Measurements from ENCODE around the gene WBP1.
"Not testable (repeated sequence)": the region's sequence is repeated elsewhere in the genome, so short reads cannot be mapped to it uniquely, and the experiment has no call there.

WBP1 gene

GRCh38 chr2:74420006-74420405 lies 38.2 kb upstream of the WBP1 start:
- 100% methylated on average over 1 of the region's 2 CpGs; no CpG with 5 or more reads in 1 of the 2 experiments for WGBS, 2 experiments (ENCODE audit: insufficient coverage in 2 of 2)
- H3K9me3 ChIP-seq (ENCODE audit: control insufficient read depth, low read length) = no peaks in the 10 kb centered on the region
- H3K36me3 ChIP-seq (ENCODE audit: control insufficient read depth, insufficient read depth, low read length) = peaks cover 3% of the 10 kb centered on the region
- H3K4me1 ChIP-seq (ENCODE audit: control insufficient read depth, insufficient read depth, low read length, poor library complexity, severe bottlenecking) = peaks cover 8% of the 10 kb centered on the region
- H3K4me3 ChIP-seq (ENCODE audit: extremely low read depth, insufficient read depth, low read length, poor library complexity, severe bottlenecking) = no peak overlapping the region
- H3K27ac ChIP-seq (ENCODE audit: low read depth, low read length, severe bottlenecking) = no peak overlapping the region

- peaks cover 10% of the 10 kb centered on the region for H3K4me1 ChIP-seq (ENCODE audit: control insufficient read depth, insufficient read depth, low read length, poor library complexity, severe bottlenecking)
- WGBS, 2 experiments (ENCODE audit: insufficient coverage in 2 of 2) = 91 to 94% methylated on average over 12 to 14 of the region's 19 CpGs
- H3K9me3 ChIP-seq (ENCODE audit: control insufficient read depth, low read length); H3K27ac ChIP-seq (ENCODE audit: low read depth, low read length, severe bottlenecking); H3K36me3 ChIP-seq (ENCODE audit: control insufficient read depth, insufficient read depth, low read length): not testable (repeated sequence)
- peak overlapping the region; percentile 82 for H3K4me3 ChIP-seq (ENCODE audit: extremely low read depth, insufficient read depth, low read length, poor library complexity, severe bottlenecking)
Measured at GRCh38 chr2:74420443-74421103, 37.7 kb upstream of the WBP1 start.

- H3K36me3 ChIP-seq (ENCODE audit: control insufficient read depth, insufficient read depth, low read length) = peaks cover 14% of the 10 kb centered on the region
- peak within 1 kb of the TSS; percentile 82 for H3K4me3 ChIP-seq (ENCODE audit: extremely low read depth, insufficient read depth, low read length, poor library complexity, severe bottlenecking)
- peaks cover 13% of the 10 kb centered on the region for H3K4me1 ChIP-seq (ENCODE audit: control insufficient read depth, insufficient read depth, low read length, poor library complexity, severe bottlenecking)
- WGBS, 2 experiments (ENCODE audit: insufficient coverage in 2 of 2) = 2% methylated on average over 52 to 57 of the region's 57 CpGs
- no peaks in the 10 kb centered on the region for H3K9me3 ChIP-seq (ENCODE audit: control insufficient read depth, low read length)
- peak within 1 kb of the TSS; percentile 62 for H3K27ac ChIP-seq (ENCODE audit: low read depth, low read length, severe bottlenecking)
Measured at GRCh38 chr2:74421221-74421870, 36.9 kb upstream of the WBP1 start, which contains the start of the genes C2orf81 and WDR54. Gene C2orf81 (minus strand): TSS chr2:74421619. CDS start chr2:74421560, 59 bp downstream. Gene WDR54 (plus strand): TSS chr2:74421730. CDS start chr2:74422154, 424 bp downstream.

- H3K4me3 ChIP-seq (ENCODE audit: extremely low read depth, insufficient read depth, low read length, poor library complexity, severe bottlenecking) = no peak overlapping the region
- peaks cover 35% of the 10 kb centered on the region for H3K36me3 ChIP-seq (ENCODE audit: control insufficient read depth, insufficient read depth, low read length)
- no peak overlapping the region for H3K27ac ChIP-seq (ENCODE audit: low read depth, low read length, severe bottlenecking)
- 90 to 96% methylated on average over 7 to 8 of the region's 9 CpGs for WGBS, 2 experiments (ENCODE audit: insufficient coverage in 2 of 2)
- H3K9me3 ChIP-seq (ENCODE audit: control insufficient read depth, low read length) = no peaks in the 10 kb centered on the region
- peaks cover 18% of the 10 kb centered on the region for H3K4me1 ChIP-seq (ENCODE audit: control insufficient read depth, insufficient read depth, low read length, poor library complexity, severe bottlenecking)
Measured at GRCh38 chr2:74423231-74424095, 34.8 kb upstream of the WBP1 start.

- Histone ChIP-seq H3K9me3 (ENCODE audit: control insufficient read depth, low read length) (no peaks in the 10 kb centered on the region), H3K4me1 (ENCODE audit: control insufficient read depth, insufficient read depth, low read length, poor library complexity, severe bottlenecking) (peaks cover 18% of the 10 kb centered on the region), H3K36me3 (ENCODE audit: control insufficient read depth, insufficient read depth, low read length) (peaks cover 44% of the 10 kb centered on the region), H3K4me3 (ENCODE audit: extremely low read depth, insufficient read depth, low read length, poor library complexity, severe bottlenecking) (no peak overlapping the region), H3K27ac (ENCODE audit: low read depth, low read length, severe bottlenecking) (peak overlapping the region; percentile 36)
- WGBS, 2 experiments (ENCODE audit: insufficient coverage in 2 of 2) = 89 to 96% methylated on average over 3 of the region's 5 CpGs
Measured at GRCh38 chr2:74424139-74424992, 33.9 kb upstream of the WBP1 start.

GRCh38 chr2:74424995-74425406 lies 33.2 kb upstream of the WBP1 start:
- WGBS, 2 experiments (ENCODE audit: insufficient coverage in 2 of 2) = 95 to 96% methylated on average over 4 of the region's 5 CpGs
- Histone ChIP-seq H3K9me3 (ENCODE audit: control insufficient read depth, low read length) (no peaks in the 10 kb centered on the region), H3K36me3 (ENCODE audit: control insufficient read depth, insufficient read depth, low read length) (peaks cover 51% of the 10 kb centered on the region), H3K27ac (ENCODE audit: low read depth, low read length, severe bottlenecking) (no peak overlapping the region), H3K4me1 (ENCODE audit: control insufficient read depth, insufficient read depth, low read length, poor library complexity, severe bottlenecking) (peaks cover 18% of the 10 kb centered on the region), H3K4me3 (ENCODE audit: extremely low read depth, insufficient read depth, low read length, poor library complexity, severe bottlenecking) (no peak overlapping the region)

GRCh38 chr2:74425523-74425922 lies 32.7 kb upstream of the WBP1 start:
- no peak overlapping the region for H3K4me3 ChIP-seq (ENCODE audit: extremely low read depth, insufficient read depth, low read length, poor library complexity, severe bottlenecking)
- WGBS, 2 experiments (ENCODE audit: insufficient coverage in 2 of 2) = 96 to 98% methylated on average over 6 to 7 of the region's 7 CpGs

DNA sequence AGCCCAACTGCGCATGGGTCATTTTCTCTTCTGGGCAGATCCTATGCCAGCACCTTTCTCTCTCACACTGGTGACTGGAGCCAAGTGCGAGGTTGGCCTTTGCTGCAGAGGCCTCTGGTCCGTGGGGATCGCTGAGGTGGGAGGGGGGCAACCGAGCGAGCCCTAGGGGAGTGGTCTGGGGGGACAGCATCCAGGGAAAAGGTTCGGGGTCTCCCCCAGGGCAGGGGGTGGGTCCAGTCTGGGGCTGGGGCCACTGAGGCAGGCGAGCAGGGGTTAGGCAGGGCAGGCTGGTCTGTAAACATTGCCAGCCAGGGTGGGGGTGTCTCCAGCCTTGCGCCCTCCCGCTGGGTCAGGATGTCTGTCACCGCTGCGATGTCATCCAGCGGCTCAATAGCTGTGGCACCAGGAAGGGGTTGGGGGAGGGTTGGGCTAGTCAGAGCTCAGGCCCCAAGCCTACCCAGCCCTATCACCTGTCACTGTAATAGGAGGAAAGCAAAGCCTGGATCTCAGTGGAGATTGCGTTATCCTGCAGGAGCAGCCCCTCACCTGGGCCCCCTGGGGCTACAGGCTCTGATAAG lies 32.0 kb upstream of the WBP1 start:
- H3K9me3 ChIP-seq (ENCODE audit: control insufficient read depth, low read length) = no peaks in the 10 kb centered on the region
- peaks cover 63% of the 10 kb centered on the region for H3K36me3 ChIP-seq (ENCODE audit: control insufficient read depth, insufficient read depth, low read length)
- peaks cover 18% of the 10 kb centered on the region for H3K4me1 ChIP-seq (ENCODE audit: control insufficient read depth, insufficient read depth, low read length, poor library complexity, severe bottlenecking)
- no peak overlapping the region for H3K27ac ChIP-seq (ENCODE audit: low read depth, low read length, severe bottlenecking)
- H3K4me3 ChIP-seq (ENCODE audit: extremely low read depth, insufficient read depth, low read length, poor library complexity, severe bottlenecking) = no peak overlapping the region
- WGBS, 2 experiments (ENCODE audit: insufficient coverage in 2 of 2) = 80 to 87% methylated on average over 7 to 10 of the region's 14 CpGs

More at GRCh38 chr2:74425523-74425922, 32.7 kb upstream of the WBP1 start:
- Histone ChIP-seq H3K4me1 (ENCODE audit: control insufficient read depth, insufficient read depth, low read length, poor library complexity, severe bottlenecking) (peaks cover 18% of the 10 kb centered on the region), H3K9me3 (ENCODE audit: control insufficient read depth, low read length) (no peaks in the 10 kb centered on the region), H3K36me3 (ENCODE audit: control insufficient read depth, insufficient read depth, low read length) (peaks cover 56% of the 10 kb centered on the region), H3K27ac (ENCODE audit: low read depth, low read length, severe bottlenecking) (peak overlapping the region; percentile 0)

- H3K27ac ChIP-seq (ENCODE audit: low read depth, low read length, severe bottlenecking) = no peak overlapping the region
- peaks cover 76% of the 10 kb centered on the region for H3K36me3 ChIP-seq (ENCODE audit: control insufficient read depth, insufficient read depth, low read length)
- no peaks in the 10 kb centered on the region for H3K9me3 ChIP-seq (ENCODE audit: control insufficient read depth, low read length)
- 94 to 100% methylated on average over 3 of the region's 3 CpGs for WGBS, 2 experiments (ENCODE audit: insufficient coverage in 2 of 2)
- peaks cover 16% of the 10 kb centered on the region for H3K4me1 ChIP-seq (ENCODE audit: control insufficient read depth, insufficient read depth, low read length, poor library complexity, severe bottlenecking)
- no peak overlapping the region for H3K4me3 ChIP-seq (ENCODE audit: extremely low read depth, insufficient read depth, low read length, poor library complexity, severe bottlenecking)
Measured at GRCh38 chr2:74427551-74427950, 30.7 kb upstream of the WBP1 start.

All from mesodermal cell (in vitro differentiated cells).